Measurements from ENCODE around the gene PLCB1. TPM values are rescaled to one million over a fixed set of nuclear protein-coding genes. Genes with fewer than 3 reads are reported as not detected.
A peak's percentile ranks its signal among the peaks of the same experiment; 100 is the strongest.

The PLCB1 gene
- total RNA-seq, 1 donor from 2014 or later = 10.7 TPM

GRCh38 chr20:8535403-8536261, 403.6 kb downstream of the PLCB1 start:
- Histone ChIP-seq H3K4me2 (ENCODE audit: low read length) (no peak overlapping the region), H3K4me1 (ENCODE audit: insufficient read depth, low read length) (no peaks in the 10 kb centered on the region), H3K9me3 (ENCODE audit: insufficient read depth, low read depth, low read length) (no peaks in the 10 kb centered on the region), H3K36me3 (ENCODE audit: insufficient read depth, low read length) (no peaks in the 10 kb centered on the region), H2AFZ (ENCODE audit: low read depth, low read length) (no peak overlapping the region), H3K27me3 (ENCODE audit: insufficient read depth, low read length) (no peaks in the 10 kb centered on the region), H3K4me3 (ENCODE audit: insufficient read depth, low read depth, low read length) (no peak overlapping the region), H3K27ac (ENCODE audit: low read depth, low read length) (no peak overlapping the region), H3K9ac (ENCODE audit: low read length) (no peak overlapping the region), H3K79me2 (ENCODE audit: insufficient read depth, low read length) (no peaks in the 10 kb centered on the region), H4K20me1 (ENCODE audit: insufficient read depth, low read length) (no peaks in the 10 kb centered on the region)
- Mint-ChIP-seq H3K4me3 (ENCODE audit: unreplicated experiment) (no peak overlapping the region), H3K36me3 (ENCODE audit: low read depth, unreplicated experiment) (no peaks in the 10 kb centered on the region), H3K4me1 (ENCODE audit: low read depth, unreplicated experiment) (no peaks in the 10 kb centered on the region), H3K9me3 (ENCODE audit: unreplicated experiment) (no peaks in the 10 kb centered on the region), H3K27ac (ENCODE audit: unreplicated experiment) (no peak overlapping the region), H3K27me3 (ENCODE audit: low read depth, unreplicated experiment) (no peaks in the 10 kb centered on the region)
- TF ChIP-seq EZH2 (IDR thresholded peaks at IDR 0.05; ENCODE audit: insufficient read depth, low read length) (no peak), CTCF (IDR thresholded peaks at IDR 0.05; ENCODE audit: insufficient read depth, low read depth, low read length) (peak; percentile 66)
- FAIRE-seq (no peak), DNase-seq (ENCODE audit: low read depth) (no peak)

- Histone ChIP-seq H3K79me2 (ENCODE audit: insufficient read depth, low read length) (no peaks in the 10 kb centered on the region), H3K4me1 (ENCODE audit: insufficient read depth, low read length) (no peaks in the 10 kb centered on the region), H2AFZ (ENCODE audit: low read depth, low read length) (no peak overlapping the region), H3K9me3 (ENCODE audit: insufficient read depth, low read depth, low read length) (no peaks in the 10 kb centered on the region), H3K4me2 (ENCODE audit: low read length) (no peak overlapping the region), H3K27ac (ENCODE audit: low read depth, low read length) (no peak overlapping the region), H3K27me3 (ENCODE audit: insufficient read depth, low read length) (no peaks in the 10 kb centered on the region), H3K36me3 (ENCODE audit: insufficient read depth, low read length) (no peaks in the 10 kb centered on the region), H3K9ac (ENCODE audit: low read length) (no peak overlapping the region), H4K20me1 (ENCODE audit: insufficient read depth, low read length) (no peaks in the 10 kb centered on the region), H3K4me3 (ENCODE audit: insufficient read depth, low read depth, low read length) (no peak overlapping the region)
- no peak overlapping the region for H3K27ac Mint-ChIP-seq (ENCODE audit: unreplicated experiment)
- H3K4me1 Mint-ChIP-seq (ENCODE audit: low read depth, unreplicated experiment) = no peaks in the 10 kb centered on the region
- FAIRE-seq (no peak), DNase-seq (ENCODE audit: low read depth) (no peak)
- H3K27me3 Mint-ChIP-seq (ENCODE audit: low read depth, unreplicated experiment) = no peaks in the 10 kb centered on the region
- H3K9me3 Mint-ChIP-seq (ENCODE audit: unreplicated experiment) = no peaks in the 10 kb centered on the region
- TF ChIP-seq EZH2 (IDR thresholded peaks at IDR 0.05; ENCODE audit: insufficient read depth, low read length) = no peak
- TF ChIP-seq CTCF (IDR thresholded peaks at IDR 0.05; ENCODE audit: insufficient read depth, low read depth, low read length) = no peak
- H3K4me3 Mint-ChIP-seq (ENCODE audit: unreplicated experiment) = no peak overlapping the region
- H3K36me3 Mint-ChIP-seq (ENCODE audit: low read depth, unreplicated experiment) = no peaks in the 10 kb centered on the region
Observed at GRCh38 chr20:8536262-8536618, 404.2 kb downstream of the PLCB1 start.

GRCh38 chr20:8540466-8540865, 408.4 kb downstream of the PLCB1 start:
- Mint-ChIP-seq H3K27ac (ENCODE audit: unreplicated experiment) (no peak overlapping the region), H3K4me1 (ENCODE audit: low read depth, unreplicated experiment) (peaks cover 4% of the 10 kb centered on the region), H3K9me3 (ENCODE audit: unreplicated experiment) (no peaks in the 10 kb centered on the region), H3K4me3 (ENCODE audit: unreplicated experiment) (no peak overlapping the region), H3K36me3 (ENCODE audit: low read depth, unreplicated experiment) (no peaks in the 10 kb centered on the region), H3K27me3 (ENCODE audit: low read depth, unreplicated experiment) (no peaks in the 10 kb centered on the region)
- Histone ChIP-seq H3K4me1 (ENCODE audit: insufficient read depth, low read length) (no peaks in the 10 kb centered on the region), H4K20me1 (ENCODE audit: insufficient read depth, low read length) (no peaks in the 10 kb centered on the region), H2AFZ (ENCODE audit: low read depth, low read length) (no peak overlapping the region), H3K27me3 (ENCODE audit: insufficient read depth, low read length) (no peaks in the 10 kb centered on the region), H3K4me2 (ENCODE audit: low read length) (no peak overlapping the region), H3K9me3 (ENCODE audit: insufficient read depth, low read depth, low read length) (no peaks in the 10 kb centered on the region), H3K36me3 (ENCODE audit: insufficient read depth, low read length) (no peaks in the 10 kb centered on the region), H3K79me2 (ENCODE audit: insufficient read depth, low read length) (no peaks in the 10 kb centered on the region), H3K9ac (ENCODE audit: low read length) (no peak overlapping the region), H3K4me3 (ENCODE audit: insufficient read depth, low read depth, low read length) (no peak overlapping the region), H3K27ac (ENCODE audit: low read depth, low read length) (no peak overlapping the region)
- FAIRE-seq = no peak
- DNase-seq (ENCODE audit: low read depth) = no peak
- TF ChIP-seq EZH2 (IDR thresholded peaks at IDR 0.05; ENCODE audit: insufficient read depth, low read length) (no peak), CTCF (IDR thresholded peaks at IDR 0.05; ENCODE audit: insufficient read depth, low read depth, low read length) (no peak)

All from astrocyte (in vitro differentiated cells and primary cell).